RWPE2 (cell line): ENCODE results near the gene CLPTM1.

Experiments
- ATAC-seq: fragments of 200-7000 bp; cut with Tn5 transposase; 3 replicates; pipeline ENCODE4 v1.9.1; 2021; ENCODE audit warnings: low read depth
- DNase-seq: peaks from one replicate; pipeline ENCODE4 v3.0.0-alpha.2; 2020; ENCODE audit warnings: low spot score
- H3K27ac ChIP-seq: fragments of 450-650 bp; 2 replicates; pipeline ENCODE4 v1.5.1; 2017; ENCODE audit warnings: mild to moderate bottlenecking; ENCODE audit not compliant: poor library complexity, severe bottlenecking
- H3K27me3 ChIP-seq: fragments of 250-450 bp; sonication (Bioruptor Pico); 2 replicates; pipeline ENCODE4 v1.5.1; 2021; ENCODE audit warnings: mild to moderate bottlenecking, moderate library complexity; ENCODE audit not compliant: insufficient read depth, poor library complexity, severe bottlenecking
- H3K36me3 ChIP-seq: fragments of 250-450 bp; sonication (Bioruptor Pico); 2 replicates; pipeline ENCODE4 v1.5.1; 2020; ENCODE audit warnings: low read depth, mild to moderate bottlenecking, moderate library complexity
- H3K4me1 ChIP-seq: fragments of 250-450 bp; sonication (Bioruptor Pico); 2 replicates; pipeline ENCODE4 v1.5.1; 2021; ENCODE audit warnings: mild to moderate bottlenecking, moderate library complexity; ENCODE audit not compliant: insufficient read depth, poor library complexity, severe bottlenecking
- H3K4me3 ChIP-seq: fragments of 250-450 bp; sonication (Bioruptor Pico); 2 replicates; pipeline ENCODE4 v1.5.1; 2021; ENCODE audit warnings: mild to moderate bottlenecking, moderate library complexity; ENCODE audit not compliant: severe bottlenecking
- H3K9me3 ChIP-seq: fragments of 250-450 bp; sonication (Bioruptor Pico); 2 replicates; pipeline ENCODE4 v1.5.1; 2021; ENCODE audit warnings: mild to moderate bottlenecking, moderate library complexity; ENCODE audit not compliant: severe bottlenecking
- CTCF ChIP-seq: fragments of 450-650 bp; IDR thresholded peaks from one replicate; pipeline ENCODE4 v1.5.1; 2017; ENCODE audit warnings: mild to moderate bottlenecking, moderate library complexity; ENCODE audit not compliant: poor library complexity, severe bottlenecking

CLPTM1 gene

GRCh38 chr19:44985445-44985844 lies 30.3 kb downstream of the CLPTM1 start:
- Histone ChIP-seq H3K27ac (no peak overlapping the region), H3K4me1 (no peaks in the 10 kb centered on the region), H3K9me3 (no peaks in the 10 kb centered on the region), H3K27me3 (no peaks in the 10 kb centered on the region), H3K4me3 (no peak overlapping the region), H3K36me3 (peaks cover 11% of the 10 kb centered on the region)
- ATAC-seq, result no peak
- DNase-seq, result no peak
- TF ChIP-seq CTCF, result no peak

GRCh38 chr19:44986389-44986788 lies 31.2 kb downstream of the CLPTM1 start:
- H3K36me3 ChIP-seq, result peaks cover 13% of the 10 kb centered on the region
- ATAC-seq (no peak), DNase-seq (no peak)
- H3K27ac ChIP-seq, result no peak overlapping the region
- no peak for TF ChIP-seq CTCF
- H3K4me3 ChIP-seq, result no peak overlapping the region
- H3K27me3 ChIP-seq, result no peaks in the 10 kb centered on the region
- no peaks in the 10 kb centered on the region for H3K9me3 ChIP-seq
- no peaks in the 10 kb centered on the region for H3K4me1 ChIP-seq

GRCh38 chr19:44987148-44987675 lies 32.0 kb downstream of the CLPTM1 start:
- peaks cover 7% of the 10 kb centered on the region for H3K36me3 ChIP-seq
- no peaks in the 10 kb centered on the region for H3K9me3 ChIP-seq
- H3K4me1 ChIP-seq, result no peaks in the 10 kb centered on the region
- H3K4me3 ChIP-seq, result no peak overlapping the region
- H3K27me3 ChIP-seq, result no peaks in the 10 kb centered on the region
- no peak for TF ChIP-seq CTCF
- ATAC-seq (no peak), DNase-seq (no peak)
- H3K27ac ChIP-seq, result no peak overlapping the region

- TF ChIP-seq CTCF, result no peak
Observed at GRCh38 chr19:44988273-44988672, 33.1 kb downstream of the CLPTM1 start.

GRCh38 chr19:44988896-44989556 lies 33.8 kb downstream of the CLPTM1 start:
- ATAC-seq, result peak; percentile 33; the same call in 1 of the 3 replicates
- Histone ChIP-seq H3K27ac (no peak overlapping the region), H3K36me3 (peaks cover 7% of the 10 kb centered on the region), H3K4me3 (no peak overlapping the region), H3K27me3 (no peaks in the 10 kb centered on the region), H3K4me1 (no peaks in the 10 kb centered on the region), H3K9me3 (no peaks in the 10 kb centered on the region)
- peak; percentile 44 for TF ChIP-seq CTCF
- no peak for DNase-seq

More at GRCh38 chr19:44988273-44988672, 33.1 kb downstream of the CLPTM1 start:
- no peaks in the 10 kb centered on the region for H3K9me3 ChIP-seq
- no peak for DNase-seq
- no peak for ATAC-seq
- peaks cover 7% of the 10 kb centered on the region for H3K36me3 ChIP-seq
- H3K27ac ChIP-seq, result no peak overlapping the region
- H3K4me3 ChIP-seq, result no peak overlapping the region
- no peaks in the 10 kb centered on the region for H3K4me1 ChIP-seq
- no peaks in the 10 kb centered on the region for H3K27me3 ChIP-seq
